ENCODE data around the gene VSX2. TPM values are rescaled to one million over a fixed set of nuclear protein-coding genes. Genes with fewer than 3 reads are reported as not detected.

VSX2 gene
- total and polyA plus RNA-seq, 2 of the 13 experiments (the other 11 are each of a cell fraction or from before 2014, with no cell fraction given) = 0.05 TPM; not detected in 1

- TF ChIP-seq HOMEZ (CRISPR knock-in tag; IDR thresholded peaks at IDR 0.05; ENCODE audit: low read depth) (no peak), ZNF546 (CRISPR knock-in tag; conservative IDR thresholded peaks at IDR 0.05) (no peak), MXI1 (IDR thresholded peaks at IDR 0.05; ENCODE audit: borderline replicate concordance, low read depth, low read length) (no peak), ZNF704 (CRISPR knock-in tag; IDR thresholded peaks at IDR 0.05; ENCODE audit: borderline replicate concordance) (no peak), POGZ (CRISPR knock-in tag; IDR thresholded peaks at IDR 0.05) (no peak), ZNF282 (IDR thresholded peaks at IDR 0.05; ENCODE audit: partially characterized antibody) (no peak), CSRNP2 (CRISPR knock-in tag; conservative IDR thresholded peaks at IDR 0.05; ENCODE audit: low read depth) (no peak), ZNF619 (CRISPR knock-in tag; IDR thresholded peaks at IDR 0.05) (no peak), HDAC6 (IDR thresholded peaks at IDR 0.05; ENCODE audit: low read depth, low read length) (no peak), ZBTB39 (CRISPR knock-in tag; IDR thresholded peaks at IDR 0.05) (no peak), NCOR1 (IDR thresholded peaks at IDR 0.05; ENCODE audit: borderline replicate concordance, low read length) (no peak), ZNF362 (CRISPR knock-in tag; IDR thresholded peaks at IDR 0.05; ENCODE audit: borderline replicate concordance) (no peak), AKAP8 (CRISPR knock-in tag; IDR thresholded peaks at IDR 0.05) (no peak), ZMAT3 (CRISPR knock-in tag; conservative IDR thresholded peaks at IDR 0.05) (no peak), PHF8 (CRISPR knock-in tag; IDR thresholded peaks at IDR 0.05) (no peak), NFRKB (IDR thresholded peaks at IDR 0.05) (no peak), ZNF552 (CRISPR knock-in tag; IDR thresholded peaks at IDR 0.05; ENCODE audit: borderline replicate concordance) (no peak; the same call in 1 of the 2 replicates), ARID5B (CRISPR knock-in tag; IDR thresholded peaks at IDR 0.05) (0 out of 2 replicates have a peak, but pooled peaks have one; percentile 10)
These were observed 21.4 kb upstream of the VSX2 start (continued) for GRCh38 chr14:74217672-74218448.

All from HepG2 (cell line).